ENCODE measurements around the gene PRADC1.

GRCh38 chr2:73272270-73272669, 39.2 kb upstream of the PRADC1 start:
- TF ChIP-seq CTCF (IDR thresholded peaks at IDR 0.05 in 4 of 5, conservative IDR thresholded peaks at IDR 0.05 in 1 of 5), result no peak
- TF ChIP-seq POLR2A (IDR thresholded peaks at IDR 0.05), result no peak
